Stimulated activated CD8-positive, alpha-beta memory T cell treated with anti-CD3 and anti-CD28 coated beads, Interleukin-2, amount 100 ng/mL, for 48 hours (primary cell): Measurements from ENCODE around the gene KRTAP9-6.
"Not testable (repeated sequence)": the region's sequence is repeated elsewhere in the genome, so short reads cannot be mapped to it uniquely, and the experiment has no call there.

ENCODE experiments used
- DNase-seq, 2 donors: peaks; one replicate each; pipeline ENCODE4 v3.0.0-alpha.2; 2020; ENCODE audit warnings: low read depth in 2 of 2

KRTAP9-6 gene, protein sequence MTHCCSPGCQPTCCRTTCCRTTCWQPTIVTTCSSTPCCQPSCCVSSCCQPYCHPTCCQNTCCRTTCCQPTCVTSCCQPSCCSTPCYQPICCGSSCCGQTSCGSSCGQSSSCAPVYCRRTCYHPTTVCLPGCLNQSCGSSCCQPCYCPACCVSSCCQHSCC

DNA sequence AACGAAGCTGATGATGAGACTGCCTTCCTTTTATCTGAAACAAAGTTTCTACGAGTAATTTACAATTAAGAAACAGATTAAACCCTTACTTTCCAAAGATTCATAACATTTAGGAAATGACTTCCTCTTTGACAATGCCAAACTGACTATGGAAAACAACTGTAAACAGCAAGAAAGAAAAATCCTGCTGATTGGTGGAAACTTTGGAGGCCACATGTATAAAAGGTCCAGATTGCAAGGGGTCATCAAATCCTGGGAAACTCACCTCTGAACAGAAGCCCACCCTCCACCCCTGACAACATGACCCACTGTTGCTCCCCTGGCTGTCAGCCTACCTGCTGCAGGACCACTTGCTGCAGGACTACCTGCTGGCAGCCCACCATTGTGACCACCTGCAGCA is at the start of gene KRTAP9-6:
Gene KRTAP9-6, plus strand, starts transcription at position 301 of the 400 bp plus-strand sequence. Its CDS starts 0 bp downstream, at position 301.
- no peak for DNase-seq

DNA sequence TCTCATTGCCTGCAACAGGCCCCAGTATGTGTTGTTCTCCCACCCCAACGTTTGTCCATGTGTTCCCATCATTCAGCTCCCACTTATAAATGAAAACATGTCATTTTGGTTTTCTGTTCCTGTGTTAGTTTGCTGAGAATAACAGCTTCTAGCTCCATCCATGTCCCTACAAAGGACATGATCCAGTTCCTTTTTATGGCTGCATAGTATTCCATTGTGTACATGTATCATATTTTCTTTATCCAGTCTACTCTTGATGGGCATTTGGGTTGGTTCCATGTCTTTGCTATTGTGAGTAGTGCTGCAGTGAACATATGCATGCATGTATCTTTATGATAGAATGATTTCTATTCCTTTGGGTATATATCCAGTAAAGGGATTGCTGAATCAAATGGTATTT is 49.5 kb upstream of the KRTAP9-6 start:
- no peak for DNase-seq

DNA sequence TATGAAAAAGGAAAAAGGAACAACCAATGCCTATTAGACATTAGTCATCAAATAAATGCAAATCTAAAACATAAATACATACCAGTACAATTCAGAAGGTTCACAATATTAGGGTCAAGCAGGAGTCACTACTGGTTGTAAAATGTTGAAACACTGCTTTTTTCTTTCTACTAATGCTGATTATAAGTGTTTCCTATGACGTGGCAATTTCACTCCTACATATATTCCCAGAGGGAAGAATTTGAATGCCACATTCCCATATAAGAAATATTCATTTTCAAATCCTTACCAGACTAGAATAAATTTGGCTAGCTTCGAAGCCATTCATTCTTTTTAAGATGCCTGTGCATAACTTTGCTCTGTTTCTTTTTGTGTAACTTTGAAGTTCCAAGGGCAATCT is 41.4 kb upstream of the KRTAP9-6 start:
- DNase-seq, result no peak

DNA sequence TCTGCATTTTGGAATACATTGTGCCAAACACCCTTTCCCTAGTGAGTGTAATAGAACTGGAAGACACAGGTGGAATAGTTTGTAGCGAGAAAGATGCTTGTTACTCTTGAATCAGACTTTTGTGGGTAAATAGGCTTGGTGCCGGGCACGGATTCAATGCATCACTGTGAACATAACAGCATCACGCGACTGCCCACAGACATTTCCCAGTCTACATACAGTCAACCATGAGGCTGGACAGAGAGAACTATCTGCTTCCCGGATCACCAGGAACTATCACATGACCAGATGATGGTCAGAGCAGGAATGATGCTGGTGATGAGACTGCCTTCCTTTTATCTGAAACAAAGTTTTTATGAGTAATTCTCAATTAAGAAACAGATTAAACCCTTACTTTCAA is 39.1 kb upstream of the KRTAP9-6 start:
- DNase-seq, result no peak

DNA sequence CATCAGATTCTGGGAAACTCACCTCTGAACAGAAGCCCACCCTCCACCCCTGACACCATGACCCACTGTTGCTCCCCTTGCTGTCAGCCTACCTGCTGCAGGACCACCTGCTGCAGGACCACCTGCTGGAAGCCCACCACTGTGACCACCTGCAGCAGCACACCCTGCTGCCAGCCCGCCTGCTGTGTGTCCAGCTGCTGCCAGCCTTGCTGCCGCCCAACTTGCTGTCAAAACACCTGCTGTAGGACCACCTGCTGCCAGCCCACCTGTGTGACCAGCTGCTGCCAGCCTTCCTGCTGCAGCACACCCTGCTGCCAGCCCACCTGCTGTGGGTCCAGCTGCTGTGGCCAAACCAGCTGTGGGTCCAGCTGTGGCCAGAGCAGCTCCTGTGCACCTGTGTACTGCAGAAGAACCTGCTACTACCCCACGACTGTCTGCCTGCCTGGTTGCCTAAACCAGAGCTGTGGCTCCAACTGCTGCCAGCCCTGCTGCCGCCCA is 38.5 kb upstream of the KRTAP9-6 start, which contains the start of gene KRTAP9-2:
Gene KRTAP9-2, plus strand, starts transcription at position 51 of the 498 bp plus-strand sequence. Its CDS starts 7 bp downstream, at position 58.
- DNase-seq, result not testable (repeated sequence)

DNA sequence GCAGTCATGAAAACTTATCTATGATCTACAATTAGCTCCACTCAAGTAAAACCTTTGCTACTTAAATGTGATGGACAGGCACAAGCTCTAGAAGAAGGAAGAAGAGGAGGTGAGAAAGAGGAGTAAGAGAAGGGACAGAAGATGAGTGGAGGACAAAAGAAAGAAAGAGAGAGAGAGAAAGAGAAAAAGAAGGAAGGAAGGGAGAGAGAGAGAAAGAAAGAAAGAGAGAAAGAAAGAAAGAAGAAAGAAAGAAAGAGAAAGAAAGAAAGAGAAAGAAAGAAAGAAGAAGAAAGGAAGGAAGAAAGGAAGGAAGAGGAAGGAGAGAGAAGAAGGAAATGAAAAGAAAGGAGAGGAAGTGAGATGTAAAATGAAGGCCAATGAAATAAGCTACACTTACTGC is 35.1 kb upstream of the KRTAP9-6 start:
- DNase-seq, result no peak

DNA sequence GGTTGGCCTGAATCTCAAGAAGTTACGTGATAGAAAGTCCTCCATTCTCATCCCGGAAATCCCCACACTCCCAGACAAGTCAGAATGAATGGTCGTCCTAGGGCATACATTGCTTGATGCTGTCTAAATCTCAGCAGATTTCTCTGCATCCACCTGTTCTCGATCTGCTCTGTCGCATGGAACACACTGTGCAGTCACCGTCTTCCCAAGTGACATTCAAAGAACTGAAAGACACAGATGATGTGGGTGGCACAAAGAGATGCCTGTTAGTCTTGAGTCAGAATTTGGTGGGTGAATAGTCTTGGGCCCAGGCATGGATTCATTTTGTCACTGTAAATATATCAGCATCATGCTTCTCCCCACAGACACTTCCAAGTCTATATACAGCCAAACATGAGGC is 33.4 kb upstream of the KRTAP9-6 start:
- no peak for DNase-seq

DNA sequence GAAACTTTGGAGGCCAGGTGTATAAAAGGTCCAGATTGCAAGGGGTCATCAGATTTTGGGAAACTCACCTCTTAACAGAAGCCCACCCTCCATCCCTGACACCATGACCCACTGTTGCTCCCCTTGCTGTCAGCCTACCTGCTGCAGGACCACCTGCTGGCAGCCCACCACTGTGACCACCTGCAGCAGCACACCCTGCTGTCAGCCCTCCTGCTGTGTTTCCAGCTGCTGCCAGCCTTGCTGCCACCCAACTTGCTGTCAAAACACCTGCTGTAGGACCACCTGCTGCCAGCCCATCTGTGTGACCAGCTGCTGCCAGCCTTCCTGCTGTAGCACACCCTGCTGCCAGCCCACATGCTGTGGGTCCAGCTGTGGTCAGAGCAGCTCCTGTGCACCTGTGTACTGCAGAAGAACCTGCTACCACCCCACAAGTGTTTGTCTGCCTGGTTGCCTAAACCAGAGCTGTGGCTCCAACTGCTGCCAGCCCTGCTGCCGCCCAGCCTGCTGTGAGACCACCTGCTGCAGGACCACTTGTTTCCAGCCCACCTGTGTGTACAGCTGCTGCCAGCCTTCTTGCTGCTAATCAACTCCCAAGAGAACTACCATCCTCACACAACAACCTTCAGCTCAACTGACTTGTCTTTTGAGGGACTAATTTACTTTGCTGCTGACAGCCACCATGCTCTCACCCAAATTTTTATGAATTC is 32.6 kb upstream of the KRTAP9-6 start, which contains the start of gene KRTAP9-3:
Gene KRTAP9-3, plus strand, starts transcription at position 51 of the 707 bp plus-strand sequence. Its CDS starts 53 bp downstream, at position 104.
- not testable (repeated sequence) for DNase-seq

DNA sequence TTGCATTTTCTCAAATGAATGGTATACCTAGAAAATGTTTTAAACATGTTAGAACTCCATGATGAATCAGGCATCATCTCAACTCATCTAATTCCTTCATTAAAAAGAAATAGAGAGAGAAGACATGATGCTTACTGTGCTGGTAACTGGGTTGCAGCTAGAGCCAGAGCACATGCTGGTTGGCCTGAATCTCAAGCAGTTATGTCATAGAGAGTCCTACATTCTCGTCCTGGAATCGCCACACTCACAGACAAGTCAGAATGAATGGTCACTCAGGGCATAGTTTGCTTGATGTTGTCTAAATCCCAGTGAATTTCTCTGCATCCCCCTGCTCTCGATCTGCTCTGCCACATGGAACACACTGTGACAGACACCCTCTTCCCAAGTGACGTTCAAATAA is 28.1 kb upstream of the KRTAP9-6 start:
- not testable (repeated sequence) for DNase-seq

DNA sequence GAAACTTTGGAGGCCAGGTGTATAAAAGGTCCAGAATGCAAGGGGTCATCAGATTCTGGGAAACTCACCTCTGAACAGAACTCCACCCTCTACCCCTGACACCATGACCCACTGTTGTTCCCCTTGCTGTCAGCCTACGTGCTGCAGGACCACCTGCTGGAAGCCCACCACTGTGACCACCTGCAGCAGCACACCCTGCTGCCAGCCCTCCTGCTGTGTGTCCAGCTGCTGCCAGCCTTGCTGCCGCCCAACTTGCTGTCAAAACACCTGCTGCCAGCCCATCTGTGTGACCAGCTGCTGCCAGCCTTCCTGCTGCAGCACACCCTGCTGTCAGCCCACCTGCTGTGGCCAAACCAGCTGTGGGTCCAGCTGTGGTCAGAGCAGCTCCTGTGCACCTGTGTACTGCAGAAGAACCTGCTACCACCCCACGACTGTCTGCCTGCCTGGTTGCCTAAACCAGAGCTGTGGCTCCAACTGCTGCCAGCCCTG is 27.2 kb upstream of the KRTAP9-6 start, which contains the start of gene KRTAP9-8:
Gene KRTAP9-8, plus strand, starts transcription at position 51 of the 489 bp plus-strand sequence. Its CDS starts 53 bp downstream, at position 104.
- DNase-seq, result not testable (repeated sequence)

DNA sequence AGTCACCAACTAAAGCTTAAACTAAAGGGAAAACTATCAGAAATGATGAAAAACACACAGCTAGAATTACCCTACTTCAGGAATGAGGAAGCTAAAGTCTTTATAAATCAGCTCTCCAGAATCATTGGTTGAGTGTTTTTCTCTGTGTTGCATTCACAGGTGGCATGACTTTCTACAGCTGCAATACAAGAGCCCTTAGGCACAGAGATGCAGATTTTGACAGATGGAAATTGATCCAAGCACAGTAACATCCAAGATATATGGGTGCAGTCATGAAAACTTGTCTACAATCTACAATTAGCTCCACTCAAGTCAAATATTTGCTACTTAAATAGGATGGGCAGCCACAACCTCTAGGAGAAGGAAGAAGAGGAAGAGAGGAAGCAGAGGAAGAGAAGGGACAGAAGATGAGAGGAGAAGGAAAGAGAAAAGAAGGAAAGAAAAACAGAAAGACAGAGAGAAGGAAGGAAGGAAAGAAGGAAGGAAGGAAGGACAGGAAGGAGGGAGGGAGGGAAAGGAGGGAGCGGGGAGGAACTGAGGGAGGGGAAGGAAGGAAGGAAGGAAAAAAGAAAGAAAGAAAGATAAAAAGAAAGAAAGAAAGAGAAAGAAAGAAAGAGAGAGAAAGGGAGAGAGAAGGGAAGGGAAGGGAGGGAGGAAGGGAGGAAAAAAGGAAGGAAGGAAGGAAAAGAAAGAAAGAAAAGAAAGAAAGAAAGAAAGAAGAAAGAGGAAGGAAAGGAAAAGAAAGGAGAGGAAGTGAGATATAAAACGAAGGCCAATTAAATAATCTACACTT is 18.0 kb upstream of the KRTAP9-6 start:
- DNase-seq, result not testable (repeated sequence)

DNA sequence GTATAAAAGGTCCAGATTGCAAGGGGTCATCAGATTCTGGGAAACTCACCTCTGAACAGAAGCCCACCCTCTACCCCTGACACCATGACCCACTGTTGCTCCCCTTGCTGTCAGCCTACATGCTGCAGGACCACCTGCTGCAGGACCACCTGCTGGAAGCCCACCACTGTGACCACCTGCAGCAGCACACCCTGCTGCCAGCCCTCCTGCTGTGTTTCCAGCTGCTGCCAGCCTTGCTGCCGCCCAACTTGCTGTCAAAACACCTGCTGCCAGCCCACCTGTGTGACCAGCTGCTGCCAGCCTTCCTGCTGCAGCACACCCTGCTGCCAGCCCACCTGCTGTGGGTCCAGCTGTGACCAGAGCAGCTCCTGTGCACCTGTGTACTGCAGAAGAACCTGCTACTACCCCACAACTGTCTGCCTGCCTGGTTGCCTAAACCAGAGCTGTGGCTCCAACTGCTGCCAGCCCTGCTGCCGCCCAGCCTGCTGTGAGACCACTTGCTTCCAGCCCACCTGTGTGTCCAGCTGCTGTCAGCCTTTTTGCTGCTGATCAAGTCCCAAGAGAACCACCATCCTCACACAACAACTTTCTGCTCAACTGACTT is 15.4 kb upstream of the KRTAP9-6 start, which contains the start of gene KRTAP9-4:
Gene KRTAP9-4, plus strand, starts transcription at position 51 of the 604 bp plus-strand sequence. Its CDS starts 34 bp downstream, at position 85.
- DNase-seq, result not testable (repeated sequence)

DNA sequence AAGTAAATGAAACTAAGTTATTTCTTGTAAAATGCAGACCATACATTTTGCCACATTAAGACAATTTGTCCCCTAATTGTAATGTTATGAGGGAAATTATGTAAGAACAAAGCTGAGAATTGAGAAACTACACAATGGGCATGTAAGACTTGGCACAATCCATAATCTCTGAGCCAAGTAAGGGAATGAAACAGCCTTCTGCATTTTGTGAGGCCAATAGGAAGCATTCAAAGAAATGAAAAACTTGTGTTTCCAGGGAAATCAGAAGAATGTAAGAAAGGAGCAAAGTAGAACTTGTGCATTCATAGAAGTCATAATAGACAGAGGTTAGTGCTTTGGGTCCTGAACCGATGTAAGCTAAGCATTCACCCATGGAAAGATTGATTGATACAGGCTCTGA is 13.9 kb upstream of the KRTAP9-6 start:
- DNase-seq, result no peak

DNA sequence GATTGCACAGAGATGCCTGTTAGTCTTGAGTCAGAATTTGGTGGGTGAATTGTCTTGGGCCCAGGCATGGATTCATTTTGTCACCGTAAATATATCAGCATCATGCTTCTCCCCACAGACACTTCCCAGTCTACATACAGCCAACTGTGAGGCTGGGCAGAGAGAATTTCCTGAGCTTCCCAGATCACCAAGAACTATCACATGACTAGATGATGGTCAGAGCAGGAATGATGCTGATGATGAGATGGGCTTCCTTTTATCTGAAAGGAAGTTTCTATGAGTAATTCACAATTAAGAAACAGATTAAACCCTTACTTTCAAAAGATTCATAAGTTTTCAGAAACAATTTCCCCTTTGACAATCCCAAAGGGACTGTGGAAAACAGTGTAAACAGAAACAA is 10.3 kb upstream of the KRTAP9-6 start:
- no peak for DNase-seq

DNA sequence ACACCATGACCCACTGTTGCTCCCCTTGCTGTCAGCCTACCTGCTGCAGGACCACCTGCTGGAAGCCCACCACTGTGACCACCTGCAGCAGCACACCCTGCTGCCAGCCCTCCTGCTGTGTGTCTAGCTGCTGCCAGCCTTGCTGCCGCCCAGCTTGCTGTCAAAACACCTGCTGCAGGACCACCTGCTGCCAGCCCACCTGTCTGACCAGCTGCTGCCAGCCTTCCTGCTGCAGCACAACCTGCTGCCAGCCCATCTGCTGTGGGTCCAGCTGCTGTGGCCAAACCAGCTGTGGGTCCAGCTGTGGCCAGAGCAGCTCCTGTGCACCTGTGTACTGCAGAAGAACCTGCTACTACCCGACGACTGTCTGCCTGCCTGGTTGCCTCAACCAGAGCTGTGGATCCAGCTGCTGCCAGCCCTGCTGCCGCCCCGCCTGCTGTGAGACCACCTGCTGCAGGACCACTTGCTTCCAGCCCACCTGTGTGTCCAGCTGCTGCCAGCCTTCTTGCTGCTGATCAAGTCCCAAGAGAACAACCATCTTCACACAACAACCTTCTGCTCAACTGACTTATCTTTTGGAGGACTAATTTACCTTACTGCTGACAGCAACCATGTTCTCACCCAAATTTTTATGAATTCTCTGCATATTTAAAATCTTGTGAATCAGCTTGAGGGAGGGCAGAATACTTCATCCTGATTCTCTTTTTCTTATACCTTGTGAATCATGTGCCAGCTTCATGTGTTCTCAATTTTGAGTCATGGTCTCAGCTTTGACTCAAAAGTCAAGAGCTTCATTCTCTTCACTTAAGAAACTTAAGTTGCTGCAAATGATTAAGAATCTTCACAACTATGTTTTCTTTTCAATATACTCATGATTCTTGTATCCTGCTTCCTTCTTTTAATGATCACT is 9.5 kb upstream of the KRTAP9-6 start, which contains the start of gene KRTAP9-9:
Gene KRTAP9-9, plus strand, starts transcription at position 4 of the 910 bp plus-strand sequence.
- not testable (repeated sequence) for DNase-seq

DNA sequence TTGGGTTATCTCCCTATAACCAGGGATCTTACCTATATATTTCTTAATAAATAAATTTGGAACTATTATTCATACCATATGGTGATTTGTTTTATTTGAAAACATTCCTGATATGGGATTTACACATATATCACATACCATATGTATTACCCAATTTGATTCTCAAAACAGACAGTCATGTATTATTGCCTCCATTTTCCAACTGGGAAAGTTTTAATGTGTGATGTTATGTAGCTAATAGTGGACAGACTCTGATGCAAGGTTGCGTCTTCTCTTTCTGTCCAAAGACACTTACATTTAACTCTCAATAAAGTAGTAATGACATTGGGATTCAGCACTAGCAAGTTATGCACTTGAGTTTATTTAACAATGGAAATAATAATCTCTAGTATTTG is 8.9 kb upstream of the KRTAP9-6 start:
- DNase-seq, result no peak

DNA sequence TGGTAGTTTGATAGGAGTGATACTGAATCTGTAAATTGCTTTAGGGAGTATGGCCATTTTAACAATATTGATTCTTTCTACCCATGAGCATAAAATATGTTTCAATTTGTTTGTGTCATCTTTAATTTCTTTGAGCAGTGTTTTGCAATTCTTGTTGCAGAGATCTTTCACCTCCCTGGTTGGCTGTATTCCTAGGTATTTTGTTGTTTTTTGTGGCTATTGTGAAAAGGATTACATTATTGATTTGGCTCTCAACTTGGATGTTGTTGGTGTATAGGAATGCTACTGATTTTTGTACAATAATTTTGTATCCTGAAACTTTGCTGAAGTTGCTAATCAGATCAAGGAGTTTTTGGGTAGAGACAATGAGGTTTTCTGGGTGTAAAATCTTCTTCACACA is 6.8 kb upstream of the KRTAP9-6 start:
- DNase-seq, result no peak

DNA sequence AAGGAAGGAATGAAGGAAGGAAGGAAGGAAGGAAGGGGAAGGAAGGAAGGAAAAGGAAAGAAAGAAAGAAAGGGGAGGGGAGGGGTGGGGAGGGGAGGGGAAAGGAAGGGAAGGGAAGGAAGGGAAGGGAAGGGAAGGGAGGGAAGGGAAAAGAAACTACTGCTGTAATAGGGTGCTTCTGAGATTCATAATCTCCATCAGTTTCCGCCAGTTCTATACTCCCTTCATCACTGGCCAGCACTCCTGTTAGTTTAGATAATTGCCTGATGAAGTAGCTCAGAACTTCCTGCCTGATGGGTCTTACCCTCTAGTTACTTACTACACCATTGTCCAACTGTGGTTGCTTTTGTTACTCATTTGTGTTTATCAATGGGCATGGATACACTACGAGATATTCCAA is 2.0 kb upstream of the KRTAP9-6 start:
- DNase-seq, result no peak

DNA sequence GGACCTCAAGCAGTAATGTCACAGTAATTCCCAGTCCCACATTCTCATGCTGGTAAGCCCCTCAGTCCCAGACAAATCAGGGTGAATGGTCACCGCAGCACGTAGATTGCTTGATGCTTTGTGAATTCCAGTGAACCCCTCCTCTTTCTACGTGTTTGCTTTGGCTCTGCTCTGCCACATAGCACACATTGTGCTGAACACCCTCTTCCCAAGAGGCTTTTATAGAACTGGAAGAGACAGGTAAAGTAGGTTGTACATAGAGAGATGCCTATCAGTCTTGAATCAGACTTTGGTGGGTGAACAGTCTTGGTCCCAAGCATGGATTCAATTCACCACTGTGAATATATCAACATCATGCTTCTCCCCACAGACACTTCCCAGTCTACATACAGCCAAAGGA is 579 bp upstream of the KRTAP9-6 start:
- DNase-seq, result no peak

DNA sequence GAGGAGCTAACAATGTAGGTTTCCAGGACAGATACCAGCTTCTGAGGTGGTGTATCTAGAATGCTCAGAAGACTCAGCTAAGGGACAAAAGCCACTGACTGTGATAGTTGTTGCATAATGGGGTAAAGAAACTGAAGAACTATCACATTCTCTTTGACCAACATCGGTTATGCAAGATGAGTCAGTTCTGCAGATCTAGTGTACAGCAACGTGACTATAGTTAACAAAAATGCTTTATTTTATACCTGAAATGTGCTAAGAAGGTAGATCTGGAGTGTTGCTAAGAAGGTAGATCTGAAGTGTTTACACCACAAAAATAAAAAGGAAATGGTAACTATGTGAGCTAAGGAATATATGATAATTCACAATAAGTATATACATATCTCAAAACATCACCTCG is 2.5 kb downstream of the KRTAP9-6 start:
- DNase-seq, result no peak
